Tibial nerve (tissue), 4 donors: Measurements from ENCODE around the gene CDR2.
"Not testable (repeated sequence)": the region's sequence is repeated elsewhere in the genome, so short reads cannot be mapped to it uniquely, and the experiment has no call there.

Experiments used
- EP300 ChIP-seq, 2 donors: sonication (generic); formaldehyde crosslinking; IDR thresholded peaks; one replicate each; pipeline ENCODE4 v1.6.1; 2017; ENCODE audit warnings: antibody characterized with exemption in 2 of 2, mild to moderate bottlenecking in 1 of 2
- POLR2A ChIP-seq, 2 donors: fragments of 450-650 bp; IDR thresholded peaks; one replicate each; pipeline ENCODE4 v1.6.1; 2017; ENCODE audit warnings: antibody characterized with exemption in 2 of 2, mild to moderate bottlenecking in 2 of 2, moderate library complexity in 2 of 2
- TF ChIP-seq, protein P1 (sequence below), 5 experiments: fragments of 200-600 bp in 3 of 5; fragments of 450-650 bp in 2 of 5; sonication (generic) in 3 of 5; IDR thresholded peaks; one replicate each; pipeline ENCODE4 v1.5.1; 2016 to 2019; ENCODE audit warnings: antibody characterized with exemption in 5 of 5, mild to moderate bottlenecking in 3 of 5, moderate library complexity in 2 of 5

- TF ChIP-seq, protein P1, sequence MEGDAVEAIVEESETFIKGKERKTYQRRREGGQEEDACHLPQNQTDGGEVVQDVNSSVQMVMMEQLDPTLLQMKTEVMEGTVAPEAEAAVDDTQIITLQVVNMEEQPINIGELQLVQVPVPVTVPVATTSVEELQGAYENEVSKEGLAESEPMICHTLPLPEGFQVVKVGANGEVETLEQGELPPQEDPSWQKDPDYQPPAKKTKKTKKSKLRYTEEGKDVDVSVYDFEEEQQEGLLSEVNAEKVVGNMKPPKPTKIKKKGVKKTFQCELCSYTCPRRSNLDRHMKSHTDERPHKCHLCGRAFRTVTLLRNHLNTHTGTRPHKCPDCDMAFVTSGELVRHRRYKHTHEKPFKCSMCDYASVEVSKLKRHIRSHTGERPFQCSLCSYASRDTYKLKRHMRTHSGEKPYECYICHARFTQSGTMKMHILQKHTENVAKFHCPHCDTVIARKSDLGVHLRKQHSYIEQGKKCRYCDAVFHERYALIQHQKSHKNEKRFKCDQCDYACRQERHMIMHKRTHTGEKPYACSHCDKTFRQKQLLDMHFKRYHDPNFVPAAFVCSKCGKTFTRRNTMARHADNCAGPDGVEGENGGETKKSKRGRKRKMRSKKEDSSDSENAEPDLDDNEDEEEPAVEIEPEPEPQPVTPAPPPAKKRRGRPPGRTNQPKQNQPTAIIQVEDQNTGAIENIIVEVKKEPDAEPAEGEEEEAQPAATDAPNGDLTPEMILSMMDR (IDR thresholded peaks at IDR 0.05): not testable (repeated sequence)
- TF ChIP-seq POLR2A, EP300 (IDR thresholded peaks at IDR 0.05): not testable (repeated sequence)
Observed at GRCh38 chr16:22417798-22418197, 43.4 kb upstream of the CDR2 start.
